HEK293T (cell line): Measurements from ENCODE around the gene LMNB1.

Experiments used
- FOXA1 ChIP-seq: fragments of 450-650 bp; IDR thresholded peaks from 2 replicates; pipeline ENCODE4 v1.6.1; 2016; ENCODE audit warnings: mild to moderate bottlenecking
- FOXK2 ChIP-seq: fragments of 450-650 bp; IDR thresholded peaks from 2 replicates; pipeline ENCODE4 v1.6.1; 2016; ENCODE audit warnings: mild to moderate bottlenecking
- FOXM1 ChIP-seq: fragments of 450-650 bp; IDR thresholded peaks from 2 replicates; pipeline ENCODE4 v1.6.1; 2017; ENCODE audit warnings: mild to moderate bottlenecking, borderline replicate concordance
- HDGF ChIP-seq: fragments of 450-650 bp; IDR thresholded peaks from 2 replicates; pipeline ENCODE4 v1.6.1; 2017; ENCODE audit warnings: antibody characterized with exemption, borderline replicate concordance
- NFRKB ChIP-seq: fragments of 450-650 bp; IDR thresholded peaks from 2 replicates; pipeline ENCODE4 v1.6.1; 2016; ENCODE audit warnings: mild to moderate bottlenecking, moderate library complexity
- PKNOX1 ChIP-seq: fragments of 450-650 bp; IDR thresholded peaks from 2 replicates; pipeline ENCODE4 v1.6.1; 2016
- SP1 ChIP-seq: fragments of 450-650 bp; IDR thresholded peaks from 2 replicates; pipeline ENCODE4 v1.6.1; 2017
- SUZ12 ChIP-seq: fragments of 450-650 bp; IDR thresholded peaks from 2 replicates; pipeline ENCODE4 v1.6.1; 2016; ENCODE audit warnings: mild to moderate bottlenecking
- TARDBP ChIP-seq: fragments of 450-650 bp; IDR thresholded peaks from 2 replicates; pipeline ENCODE4 v1.6.1; 2016

GRCh38 chr5:126857472-126858410 is 80.8 kb downstream of the LMNB1 start:
- TF ChIP-seq NFRKB (no peak), HDGF (no peak), TARDBP (no peak), FOXM1 (no peak), SUZ12 (no peak), FOXK2 (no peak), SP1 (no peak), PKNOX1 (no peak), FOXA1 (no peak)
